HL-60 (cell line): Measurements from ENCODE around the gene SLC25A21.

Experiments
- CTCF ChIP-seq: IDR thresholded peaks from one replicate; pipeline ENCODE4 v1.5.1; 2011; ENCODE audit warnings: low read length, control low read depth, inconsistent platforms; ENCODE audit not compliant: insufficient read depth
- POLR2AphosphoS5 ChIP-seq: IDR thresholded peaks from 2 replicates; pipeline ENCODE4 v1.6.1; 2012; ENCODE audit warnings: low read depth
- SPI1 ChIP-seq: IDR thresholded peaks from 2 replicates; pipeline ENCODE4 v1.6.1; 2012; ENCODE audit warnings: low read depth, mild to moderate bottlenecking, borderline replicate concordance
- TF ChIP-seq, protein P1 (sequence below): IDR thresholded peaks from 2 replicates; pipeline ENCODE4 v1.6.1; 2012; ENCODE audit warnings: low read depth; ENCODE audit not compliant: insufficient replicate concordance

DNA sequence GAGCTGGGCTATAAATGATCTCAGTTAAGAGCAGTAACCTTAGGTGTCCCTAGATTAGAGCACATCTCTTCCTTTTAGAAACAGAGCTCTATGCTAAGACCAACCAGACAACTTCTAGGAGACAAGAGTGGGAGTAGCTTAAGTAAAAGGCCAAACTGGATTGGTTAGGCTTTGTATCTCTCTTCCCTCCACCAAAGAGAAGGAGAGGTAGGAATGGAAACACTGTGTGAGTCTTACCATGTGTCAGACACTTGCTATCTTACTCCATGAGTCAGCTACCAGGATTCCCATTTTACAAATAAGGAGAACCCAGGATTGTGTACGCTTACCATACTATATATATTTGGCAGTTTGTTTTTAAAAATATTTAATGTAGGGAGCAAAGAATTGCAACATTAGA is 387.9 kb downstream of the SLC25A21 start:
- no peak for TF ChIP-seq CTCF
- TF ChIP-seq SPI1 = no peak
- TF ChIP-seq, protein P1, sequence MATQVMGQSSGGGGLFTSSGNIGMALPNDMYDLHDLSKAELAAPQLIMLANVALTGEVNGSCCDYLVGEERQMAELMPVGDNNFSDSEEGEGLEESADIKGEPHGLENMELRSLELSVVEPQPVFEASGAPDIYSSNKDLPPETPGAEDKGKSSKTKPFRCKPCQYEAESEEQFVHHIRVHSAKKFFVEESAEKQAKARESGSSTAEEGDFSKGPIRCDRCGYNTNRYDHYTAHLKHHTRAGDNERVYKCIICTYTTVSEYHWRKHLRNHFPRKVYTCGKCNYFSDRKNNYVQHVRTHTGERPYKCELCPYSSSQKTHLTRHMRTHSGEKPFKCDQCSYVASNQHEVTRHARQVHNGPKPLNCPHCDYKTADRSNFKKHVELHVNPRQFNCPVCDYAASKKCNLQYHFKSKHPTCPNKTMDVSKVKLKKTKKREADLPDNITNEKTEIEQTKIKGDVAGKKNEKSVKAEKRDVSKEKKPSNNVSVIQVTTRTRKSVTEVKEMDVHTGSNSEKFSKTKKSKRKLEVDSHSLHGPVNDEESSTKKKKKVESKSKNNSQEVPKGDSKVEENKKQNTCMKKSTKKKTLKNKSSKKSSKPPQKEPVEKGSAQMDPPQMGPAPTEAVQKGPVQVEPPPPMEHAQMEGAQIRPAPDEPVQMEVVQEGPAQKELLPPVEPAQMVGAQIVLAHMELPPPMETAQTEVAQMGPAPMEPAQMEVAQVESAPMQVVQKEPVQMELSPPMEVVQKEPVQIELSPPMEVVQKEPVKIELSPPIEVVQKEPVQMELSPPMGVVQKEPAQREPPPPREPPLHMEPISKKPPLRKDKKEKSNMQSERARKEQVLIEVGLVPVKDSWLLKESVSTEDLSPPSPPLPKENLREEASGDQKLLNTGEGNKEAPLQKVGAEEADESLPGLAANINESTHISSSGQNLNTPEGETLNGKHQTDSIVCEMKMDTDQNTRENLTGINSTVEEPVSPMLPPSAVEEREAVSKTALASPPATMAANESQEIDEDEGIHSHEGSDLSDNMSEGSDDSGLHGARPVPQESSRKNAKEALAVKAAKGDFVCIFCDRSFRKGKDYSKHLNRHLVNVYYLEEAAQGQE = no peak
- TF ChIP-seq POLR2AphosphoS5 = no peak
